GM21786 (cell line): ENCODE measurements around the gene CFHR5.
"Not testable (repeated sequence)": the region's sequence is repeated elsewhere in the genome, so short reads cannot be mapped to it uniquely, and the experiment has no call there.

ENCODE experiments used
- ATAC-seq: cut with Tn5 transposase; IDR thresholded peaks from one replicate; pipeline ENCODE4 v1.9.1; 2021; ENCODE audit not compliant: unreplicated experiment

The CFHR5 gene

GRCh38 chr1:197017558-197018146 lies 40.3 kb downstream of the CFHR5 start:
- ATAC-seq: no peak

DNA sequence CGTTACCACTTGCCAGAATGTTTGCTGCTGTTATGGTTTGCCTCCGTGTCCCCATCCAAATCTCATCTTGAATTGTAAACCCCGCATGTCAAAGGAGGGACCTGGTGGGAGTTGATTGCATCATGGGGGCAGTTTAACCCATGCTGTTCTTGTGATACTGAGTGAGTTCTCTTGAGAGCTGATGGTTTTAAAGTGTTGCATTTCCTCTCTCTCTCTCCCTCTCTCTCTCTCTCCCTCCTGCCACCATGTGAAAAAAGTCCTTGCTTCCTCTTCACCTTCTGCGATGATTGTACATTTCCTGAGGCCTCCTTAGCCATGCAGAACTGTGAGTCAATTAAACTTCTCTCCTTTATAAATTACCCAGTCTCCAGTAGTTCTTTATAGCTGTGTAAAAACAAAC lies 44.4 kb downstream of the CFHR5 start:
- ATAC-seq: no peak

DNA sequence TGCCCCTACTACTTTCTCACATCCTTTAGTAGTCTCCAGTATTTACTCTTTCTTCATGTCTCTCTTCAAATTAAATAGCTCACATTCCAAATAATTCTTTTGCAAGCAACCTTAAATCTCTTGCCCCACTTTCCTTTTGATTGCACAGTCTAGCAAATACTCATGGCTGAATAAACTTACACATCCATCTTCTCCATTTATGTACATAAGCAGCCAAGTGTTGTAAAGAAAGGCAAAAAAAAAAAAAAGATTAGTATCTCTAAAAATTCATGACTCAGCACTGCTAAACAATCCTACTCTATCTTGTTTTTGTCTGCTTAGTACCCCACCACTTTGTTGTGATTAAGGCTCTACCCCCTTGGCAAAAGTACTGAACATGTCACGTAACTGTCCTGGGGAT lies 47.1 kb downstream of the CFHR5 start:
- no peak for ATAC-seq

GRCh38 chr1:197027359-197027758 lies 50.0 kb downstream of the CFHR5 start:
- no peak for ATAC-seq

DNA sequence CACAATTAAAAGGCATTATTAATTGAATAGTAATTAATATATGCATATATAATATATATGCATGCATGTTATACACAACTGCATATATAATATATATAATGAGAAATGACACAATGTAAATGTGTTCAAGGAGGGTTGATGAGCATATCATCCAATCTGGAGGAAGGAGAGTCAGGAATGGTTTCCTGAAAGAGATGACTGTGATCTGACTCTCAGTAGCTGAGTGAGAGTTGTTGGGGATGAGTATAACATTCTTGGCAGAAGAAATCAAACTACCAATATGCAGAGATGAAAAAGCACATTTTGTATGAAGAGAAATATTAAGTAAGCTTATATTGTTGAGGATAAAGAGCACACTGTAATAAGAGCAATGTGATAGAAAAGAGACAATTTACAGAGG lies 52.4 kb downstream of the CFHR5 start:
- ATAC-seq: no peak

DNA sequence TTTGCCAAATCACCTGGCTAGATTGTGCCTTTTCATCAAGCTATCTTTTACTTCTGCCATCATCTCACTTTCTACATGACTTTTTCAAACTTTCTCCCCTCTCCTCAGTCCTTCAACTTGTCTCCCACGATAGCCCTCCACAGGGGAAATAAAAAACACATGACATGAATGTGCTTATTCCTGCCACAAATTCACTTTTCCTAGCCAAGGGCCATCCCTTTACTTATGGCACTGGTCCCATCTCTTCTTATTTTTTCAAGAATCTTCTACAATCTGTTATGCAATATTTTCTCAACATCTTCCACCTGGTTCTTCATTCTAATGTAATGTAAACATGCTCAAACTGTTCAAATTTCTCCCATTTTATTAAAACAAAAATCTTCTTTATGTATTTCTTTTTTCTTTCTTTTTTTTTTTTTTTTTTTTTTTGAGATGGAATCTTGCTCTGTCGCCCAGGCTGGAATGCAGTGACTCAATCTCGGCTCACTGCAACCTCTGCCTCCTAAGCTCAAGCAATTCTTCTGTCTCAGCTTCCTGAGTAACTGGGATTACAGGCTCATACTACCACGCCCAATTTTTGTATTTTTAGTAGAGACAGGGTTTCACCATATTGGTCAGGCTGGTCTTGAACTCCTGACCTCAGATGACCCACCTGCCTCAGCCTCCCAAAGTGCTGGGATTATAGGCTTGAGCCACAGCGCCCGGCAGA lies 57.4 kb downstream of the CFHR5 start:
- ATAC-seq: not testable (repeated sequence)

GRCh38 chr1:197036861-197037260 lies 59.5 kb downstream of the CFHR5 start:
- ATAC-seq: no peak

DNA sequence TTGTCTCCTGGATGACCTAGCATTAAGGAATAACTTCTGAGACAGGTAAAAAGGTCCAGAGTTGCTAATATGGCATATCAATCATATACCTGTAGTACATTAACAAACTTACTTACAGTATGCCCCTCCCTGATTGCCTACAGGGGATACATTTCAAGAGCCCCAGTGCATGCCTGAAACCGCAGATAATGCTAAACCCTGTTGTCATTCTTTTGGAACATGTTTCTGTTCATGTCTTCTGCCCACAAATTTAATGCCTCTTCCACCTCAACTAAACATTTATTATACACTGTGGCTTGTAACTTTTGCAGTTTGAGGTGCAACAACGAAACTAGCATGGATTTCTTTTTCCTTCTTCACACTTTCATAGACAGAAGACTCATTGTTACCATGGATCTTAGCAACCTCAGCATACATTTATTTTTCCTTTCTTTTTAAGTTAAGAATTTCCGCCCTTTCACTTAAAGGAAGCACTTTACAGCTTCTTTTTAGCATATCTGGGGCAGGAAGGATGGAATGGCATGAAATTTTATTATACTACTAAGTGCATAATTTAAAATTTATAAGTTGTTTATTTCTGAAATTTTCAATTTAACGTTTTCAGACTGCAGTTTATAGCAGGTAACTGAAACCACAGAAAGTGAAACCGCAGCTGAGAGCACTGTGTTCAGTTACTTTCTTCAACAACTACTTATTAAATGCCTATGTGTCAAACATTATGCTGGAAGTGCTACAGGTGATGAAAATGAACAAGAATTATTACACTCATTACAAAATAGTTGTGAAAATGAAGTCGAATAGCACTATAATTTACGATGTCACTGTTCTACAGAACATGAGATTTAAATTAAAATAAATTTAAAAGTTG lies 64.4 kb downstream of the CFHR5 start:
- ATAC-seq: peak; percentile 85

DNA sequence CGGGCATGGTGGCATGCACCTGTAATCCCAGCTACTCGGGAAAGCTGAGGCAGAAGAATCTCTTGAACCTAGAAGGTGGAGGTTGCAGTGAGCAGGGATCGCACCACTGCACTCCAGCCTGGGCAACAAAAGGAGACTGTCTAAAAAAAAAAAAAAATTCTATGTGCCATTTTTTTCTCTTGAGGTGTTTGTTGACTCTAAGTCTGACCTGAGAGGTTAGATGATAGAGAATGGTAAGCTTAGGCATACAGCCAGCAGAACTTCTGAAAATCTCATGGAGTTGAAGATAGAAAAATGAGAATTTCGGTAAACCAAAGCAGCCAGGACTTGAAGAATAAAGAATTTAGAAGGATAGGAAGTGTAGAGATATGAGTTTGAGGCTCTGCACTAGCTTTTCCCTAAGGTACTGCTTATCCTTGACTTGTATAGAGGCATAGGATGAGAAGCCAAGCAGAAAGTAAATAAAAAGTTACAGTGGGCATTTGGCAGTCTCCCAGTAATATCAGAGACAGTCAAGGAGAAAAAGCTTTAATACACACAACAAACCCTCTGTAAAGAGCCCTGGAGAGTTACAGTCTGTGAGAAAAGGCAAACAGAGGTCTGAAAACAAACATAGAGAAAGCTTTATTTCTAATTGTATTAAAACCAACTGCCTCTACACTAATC lies 65.5 kb downstream of the CFHR5 start:
- ATAC-seq: no peak

GRCh38 chr1:197049100-197049499 lies 71.7 kb downstream of the CFHR5 start:
- ATAC-seq: no peak
